HepG2 (cell line): ENCODE data around the gene SNRPD3. TPM values are rescaled to one million over a fixed set of nuclear protein-coding genes. Genes with fewer than 3 reads are reported as not detected.

ENCODE experiments used
- CCDC6 ChIP-seq: sonication (generic); formaldehyde crosslinking; IDR thresholded peaks from 2 replicates; pipeline ENCODE4 v1.8.1; 2022; ENCODE audit warnings: mild to moderate bottlenecking, missing genetic modification reagents, moderate library complexity
- DNMT1 ChIP-seq: sonication (generic); formaldehyde crosslinking; IDR thresholded peaks from 2 replicates; pipeline ENCODE4 v1.5.1; 2020; ENCODE audit warnings: mild to moderate bottlenecking, missing genetic modification reagents
- FOXJ3 ChIP-seq: sonication (generic); formaldehyde crosslinking; IDR thresholded peaks from 2 replicates; pipeline ENCODE4 v1.4.0; 2020; ENCODE audit warnings: missing genetic modification reagents, mild to moderate bottlenecking, borderline replicate concordance
- GPN1 ChIP-seq: sonication (generic); formaldehyde crosslinking; IDR thresholded peaks from 2 replicates; pipeline ENCODE4 v1.5.1; 2020; ENCODE audit warnings: missing genetic modification reagents, borderline replicate concordance
- HOXA3 ChIP-seq: sonication (generic); formaldehyde crosslinking; IDR thresholded peaks from 2 replicates; pipeline ENCODE4 v1.5.0; 2020; ENCODE audit warnings: missing genetic modification reagents
- IKZF4 ChIP-seq: sonication (generic); formaldehyde crosslinking; IDR thresholded peaks from 2 replicates; pipeline ENCODE4 v1.5.1; 2020; ENCODE audit warnings: borderline replicate concordance, mild to moderate bottlenecking, low read depth, missing genetic modification reagents; ENCODE audit errors: not compliant biosample characterization
- MED1 ChIP-seq: sonication (generic); formaldehyde crosslinking; IDR thresholded peaks from 2 replicates; pipeline ENCODE4 v1.4.0; 2020; ENCODE audit warnings: missing genetic modification reagents
- MLXIP ChIP-seq: sonication (generic); formaldehyde crosslinking; IDR thresholded peaks from 2 replicates; pipeline ENCODE4 v1.9.0; 2021; ENCODE audit warnings: missing genetic modification reagents, borderline replicate concordance
- NR2F1 ChIP-seq, 2 experiments: fragments of 450-650 bp in 1 of 2; formaldehyde crosslinking in 1 of 2; IDR thresholded peaks; 2 replicates each; pipeline versions ENCODE4 v1.5.0 to v1.6.1; 2016 to 2020; ENCODE audit warnings: mild to moderate bottlenecking in 1 of 2, missing compliant biosample characterization in 1 of 2, missing genetic modification reagents in 1 of 2, moderate library complexity in 1 of 2
- PITX1 ChIP-seq: sonication (generic); formaldehyde crosslinking; IDR thresholded peaks from 2 replicates; pipeline ENCODE4 v1.5.1; 2020; ENCODE audit warnings: mild to moderate bottlenecking, missing genetic modification reagents
- REL ChIP-seq: sonication (generic); formaldehyde crosslinking; conservative IDR thresholded peaks from 2 replicates; pipeline ENCODE4 v1.8.0; 2022; ENCODE audit warnings: mild to moderate bottlenecking, missing genetic modification reagents, moderate library complexity
- RFX5 ChIP-seq: IDR thresholded peaks from 2 replicates; pipeline ENCODE4 v1.6.1; 2011; ENCODE audit warnings: low read depth, low read length, improper control_type of control experiment
- RFXANK ChIP-seq: IDR thresholded peaks from 2 replicates; pipeline ENCODE4 v1.6.1; 2016
- SAP130 ChIP-seq: IDR thresholded peaks from 2 replicates; pipeline ENCODE4 v1.6.1; 2016; ENCODE audit warnings: low read depth
- STAT5B ChIP-seq: sonication (generic); formaldehyde crosslinking; IDR thresholded peaks from 2 replicates; pipeline ENCODE4 v1.4.0; 2020; ENCODE audit warnings: missing genetic modification reagents
- TBX2 ChIP-seq: sonication (generic); formaldehyde crosslinking; IDR thresholded peaks from 2 replicates; pipeline ENCODE4 v1.5.0; 2020; ENCODE audit warnings: missing genetic modification reagents, mild to moderate bottlenecking, borderline replicate concordance
- ZFX ChIP-seq: sonication (generic); formaldehyde crosslinking; IDR thresholded peaks from 2 replicates; pipeline ENCODE4 v1.4.0; 2020; ENCODE audit warnings: mild to moderate bottlenecking, low read depth, missing genetic modification reagents, moderate library complexity
- ZGPAT ChIP-seq: IDR thresholded peaks from 2 replicates; pipeline ENCODE4 v1.6.1; 2016; ENCODE audit warnings: mild to moderate bottlenecking
- ZNF33B ChIP-seq: sonication (generic); formaldehyde crosslinking; IDR thresholded peaks from 2 replicates; pipeline ENCODE4 v1.5.1; 2020; ENCODE audit warnings: mild to moderate bottlenecking, missing genetic modification reagents
- ZNF383 ChIP-seq: sonication (generic); formaldehyde crosslinking; IDR thresholded peaks from 2 replicates; pipeline ENCODE4 v1.4.0; 2020; ENCODE audit warnings: missing genetic modification reagents, mild to moderate bottlenecking, borderline replicate concordance
- ZNF510 ChIP-seq: sonication (generic); formaldehyde crosslinking; IDR thresholded peaks from 2 replicates; pipeline ENCODE4 v1.4.0; 2020; ENCODE audit warnings: low read depth, mild to moderate bottlenecking, missing genetic modification reagents
- ZNF597 ChIP-seq: sonication (generic); formaldehyde crosslinking; IDR thresholded peaks from 2 replicates; pipeline ENCODE4 v1.5.0; 2020; ENCODE audit warnings: missing genetic modification reagents
- polyA plus RNA-seq, 8 experiments: library from polyadenylated mRNA; depleted of rRNA in 3 of 8; stranded (reverse) in 7 of 8; unstranded in 1 of 8; fragments of >200 nt; fragmentation: Illumina TruSeq in 4 of 8; extraction: Trizol in 4 of 8; gene quantifications; 2 replicates each; pipeline versions ENCODE4 v1.2.1 to v1.2.3, GENCODE V29; 2011 to 2016; ENCODE audit warnings: low read depth in 4 of 8, missing spikeins in 1 of 8, mixed read lengths in 1 of 8; ENCODE audit not compliant: insufficient read depth in 1 of 8
- total RNA-seq, 5 experiments: library from RNA; depleted of rRNA; stranded (reverse); fragments of >200 nt; fragmentation: Illumina TruSeq; extraction: Trizol; gene quantifications; 2 replicates each; pipeline ENCODE4 v1.2.3, GENCODE V29; 2016; ENCODE audit warnings: low read depth in 1 of 5
- TF ChIP-seq, protein P1 (sequence below): sonication (generic); formaldehyde crosslinking; IDR thresholded peaks from 2 replicates; pipeline ENCODE4 v1.8.0; 2022; ENCODE audit warnings: missing genetic modification reagents, mild to moderate bottlenecking, borderline replicate concordance

Gene SNRPD3
- total and polyA plus RNA-seq, 2 of the 13 experiments (the other 11 are each of a cell fraction or from before 2014, with no cell fraction given) = 110 to 209 TPM

DNA sequence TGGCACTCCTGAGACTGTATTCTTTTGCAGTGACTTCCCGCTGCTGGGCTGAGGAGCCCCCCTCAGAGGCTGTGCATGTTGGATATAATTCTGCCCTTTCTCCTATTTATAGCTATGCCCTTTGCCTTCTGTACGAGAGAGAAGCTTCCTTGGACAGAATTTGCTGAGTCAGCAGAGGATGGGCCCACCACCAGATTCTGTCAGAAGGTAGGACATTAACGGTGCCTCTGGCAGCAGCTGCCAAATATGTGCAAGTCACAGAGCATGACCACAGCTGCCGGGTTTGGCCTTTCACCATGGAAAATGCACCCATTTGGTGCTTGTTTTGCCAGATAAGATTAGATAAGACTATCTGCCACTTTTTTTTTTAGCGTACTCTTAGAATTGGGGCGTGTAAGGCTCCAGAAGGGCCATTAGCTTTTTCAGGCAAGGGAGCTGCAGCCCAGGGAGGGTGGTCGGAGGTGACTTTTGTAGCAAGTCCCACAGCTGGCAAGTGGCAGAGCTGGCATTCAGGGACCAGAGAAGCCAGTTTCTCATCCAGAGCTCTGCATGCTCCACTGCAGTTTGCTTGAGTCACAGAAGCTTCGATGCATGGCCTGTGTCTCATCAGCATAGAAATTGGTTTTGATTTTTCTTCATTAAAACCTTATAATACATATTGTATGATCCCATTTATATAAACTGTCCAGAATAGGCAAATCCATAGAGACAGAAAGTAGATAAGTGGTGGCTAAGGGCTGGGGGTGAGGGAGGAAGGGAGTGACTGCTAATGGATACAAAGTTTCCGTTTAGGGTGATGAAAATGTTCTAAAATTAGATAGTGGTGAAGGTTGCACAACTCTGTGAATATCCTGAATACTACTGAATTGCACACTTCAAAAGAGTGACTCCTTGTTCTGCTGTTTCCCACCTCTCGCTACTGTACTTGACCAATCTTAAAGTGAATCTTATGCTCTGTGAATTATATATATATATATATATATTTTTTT is 44.9 kb upstream of the SNRPD3 start (continued):
- no peak for TF ChIP-seq IKZF4 (CRISPR knock-in tag)
- peak; percentile 11; the same call in 1 of the 2 replicates for TF ChIP-seq RFX5
- 0 out of 2 replicates have a peak, but pooled peaks have one; percentile 3 for TF ChIP-seq SAP130 (CRISPR knock-in tag)
- TF ChIP-seq STAT5B (CRISPR knock-in tag) = no peak
- TF ChIP-seq RFXANK (CRISPR knock-in tag) = no peak
- no peak for TF ChIP-seq GPN1 (CRISPR knock-in tag)
- TF ChIP-seq, protein P1, sequence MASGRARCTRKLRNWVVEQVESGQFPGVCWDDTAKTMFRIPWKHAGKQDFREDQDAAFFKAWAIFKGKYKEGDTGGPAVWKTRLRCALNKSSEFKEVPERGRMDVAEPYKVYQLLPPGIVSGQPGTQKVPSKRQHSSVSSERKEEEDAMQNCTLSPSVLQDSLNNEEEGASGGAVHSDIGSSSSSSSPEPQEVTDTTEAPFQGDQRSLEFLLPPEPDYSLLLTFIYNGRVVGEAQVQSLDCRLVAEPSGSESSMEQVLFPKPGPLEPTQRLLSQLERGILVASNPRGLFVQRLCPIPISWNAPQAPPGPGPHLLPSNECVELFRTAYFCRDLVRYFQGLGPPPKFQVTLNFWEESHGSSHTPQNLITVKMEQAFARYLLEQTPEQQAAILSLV (CRISPR knock-in tag) = no peak
- TF ChIP-seq PITX1 (CRISPR knock-in tag) = 0 out of 2 replicates have a peak, but pooled peaks have one; percentile 29
- no peak for TF ChIP-seq ZFX
- TF ChIP-seq ZNF33B (CRISPR knock-in tag) = no peak
- TF ChIP-seq DNMT1 (CRISPR knock-in tag) = no peak
- TF ChIP-seq CCDC6 (CRISPR knock-in tag) = no peak
- TF ChIP-seq ZNF383 (CRISPR knock-in tag) = no peak
- peak; percentile 26; the same call in 1 of the 2 replicates for TF ChIP-seq MED1 (CRISPR knock-in tag)
- no peak for TF ChIP-seq MLXIP (CRISPR knock-in tag)
- no peak for TF ChIP-seq REL (CRISPR knock-in tag)
- no peak for TF ChIP-seq TBX2
- TF ChIP-seq FOXJ3 (CRISPR knock-in tag) = no peak
- no peak for TF ChIP-seq ZNF510 (CRISPR knock-in tag)
- peak; percentile 49 for TF ChIP-seq HOXA3
- TF ChIP-seq ZGPAT = no peak
- no peak for TF ChIP-seq NR2F1 (CRISPR knock-in tag; IDR thresholded peaks at IDR 0.05)
- TF ChIP-seq ZNF597 (CRISPR knock-in tag) = no peak
